H1 (cell line): ENCODE data around the gene RNF13. TPM values are rescaled to one million over a fixed set of nuclear protein-coding genes. Genes with fewer than 3 reads are reported as not detected.

Experiments
- CTCF ChIA-PET: fragments of 300-600 bp; sonication (Branson Sonifier 250); formaldehyde crosslinking; loops from one replicate; lab custom pipeline; 2021; ENCODE audit not compliant: partially characterized antibody; lab: Charles Lee
- POLR2A ChIA-PET: fragments of 300-600 bp; sonication (Branson Sonifier 250); formaldehyde crosslinking; loops from one replicate; lab custom pipeline; 2021; ENCODE audit warnings: inconsistent platforms; ENCODE audit not compliant: partially characterized antibody; lab: Charles Lee
- DNase-seq, 2 experiments: peaks; one replicate each; pipeline versions ENCODE4 v3.0.0 to v3.0.0-alpha.2; 2010 to 2022; ENCODE audit warnings: low spot score in 2 of 2, low read depth in 1 of 2, mixed read lengths in 1 of 2
- FAIRE-seq: peaks from 2 replicates; lab custom pipeline; 2011; peaks lifted over from hg19 to GRCh38; lab: Jason Lieb, UNC
- H2AFZ ChIP-seq: 2 replicates; pipeline ENCODE4 v1.8.1; 2012; ENCODE audit warnings: low read length, inconsistent platforms
- H2AK5ac ChIP-seq: 2 replicates; pipeline ENCODE4 v1.6.1; 2013; ENCODE audit warnings: low read depth, low read length
- H2BK120ac ChIP-seq: replicated peaks from 2 replicates; pipeline ENCODE3; 2013; ENCODE audit warnings: low read depth, low read length, inconsistent platforms
- H2BK12ac ChIP-seq: 2 replicates; pipeline ENCODE4 v1.6.1; 2013; ENCODE audit warnings: low read depth, low read length
- H2BK15ac ChIP-seq: 2 replicates; pipeline ENCODE4 v1.6.1; 2013; ENCODE audit warnings: low read length
- H2BK20ac ChIP-seq: 2 replicates; pipeline ENCODE4 v1.6.1; 2013; ENCODE audit warnings: low read length
- H2BK5ac ChIP-seq: 2 replicates; pipeline ENCODE4 v1.6.1; 2013; ENCODE audit warnings: low read depth, low read length
- H3K14ac ChIP-seq: 2 replicates; pipeline ENCODE4 v1.6.1; 2013; ENCODE audit warnings: inconsistent platforms; ENCODE audit not compliant: insufficient read length
- H3K18ac ChIP-seq: 2 replicates; pipeline ENCODE4 v1.6.1; 2013; ENCODE audit warnings: low read length; ENCODE audit errors: extremely low read depth
- H3K23ac ChIP-seq: 2 replicates; pipeline ENCODE4 v1.6.1; 2013; ENCODE audit warnings: inconsistent platforms; ENCODE audit not compliant: insufficient read length
- H3K23me2 ChIP-seq: 2 replicates; pipeline ENCODE4 v1.6.1; 2013; ENCODE audit warnings: low read depth, low read length
- H3K27ac ChIP-seq: 2 replicates; pipeline ENCODE4 v1.6.1; 2011; ENCODE audit warnings: low read depth, low read length, inconsistent platforms
- H3K27me3 ChIP-seq, 4 experiments: replicated peaks in 1 of 4; 1 replicate in 1 of 4; 2 replicates in 3 of 4; pipeline versions ENCODE4 v1.6.1 to v1.8.1; 2011 to 2013; ENCODE audit warnings: low read length in 3 of 4, mild to moderate bottlenecking in 3 of 4, inconsistent platforms in 2 of 4, mixed read lengths in 2 of 4, moderate library complexity in 1 of 4; ENCODE audit not compliant: control insufficient read depth in 3 of 4, insufficient read depth in 3 of 4; ENCODE audit errors: extremely low read depth in 1 of 4
- H3K36me3 ChIP-seq, 4 experiments: 2 replicates each; pipeline versions ENCODE4 v1.6.1 to v1.8.1; 2011 to 2013; ENCODE audit warnings: mild to moderate bottlenecking in 4 of 4, low read length in 3 of 4, moderate library complexity in 2 of 4, control low read depth in 1 of 4, inconsistent platforms in 1 of 4; ENCODE audit not compliant: insufficient read depth in 4 of 4, control insufficient read depth in 2 of 4
- H3K4ac ChIP-seq: replicated peaks from 2 replicates; pipeline ENCODE3; 2013; ENCODE audit warnings: low read length, low read depth, mixed read lengths, inconsistent platforms; ENCODE audit not compliant: insufficient read length
- H3K4me1 ChIP-seq, 4 experiments: replicated peaks in 1 of 4; 1 replicate in 1 of 4; 2 replicates in 3 of 4; pipeline versions ENCODE4 v1.6.1 to v1.8.1; 2011 to 2013; ENCODE audit warnings: low read length in 3 of 4, inconsistent platforms in 2 of 4, mixed read lengths in 1 of 4; ENCODE audit not compliant: insufficient read depth in 4 of 4, control insufficient read depth in 3 of 4
- H3K4me2 ChIP-seq, 2 experiments: 2 replicates each; pipeline versions ENCODE4 v1.6.1 to v1.8.1; 2011 to 2013; ENCODE audit warnings: low read depth in 2 of 2, low read length in 2 of 2, control low read depth in 1 of 2, inconsistent platforms in 1 of 2, mild to moderate bottlenecking in 1 of 2; ENCODE audit not compliant: insufficient read depth in 1 of 2
- H3K4me3 ChIP-seq, 4 experiments: fragments of 200-600, 300-600 bp in 1 of 4; sonication (generic), shearing (Covaris generic), sonication (Bioruptor Twin) in 1 of 4; 2 replicates each; pipeline versions ENCODE4 v1.5.1 to v1.8.1; 2011 to 2016; ENCODE audit warnings: low read length in 4 of 4, low read depth in 3 of 4, control low read depth in 2 of 4, inconsistent platforms in 2 of 4, mild to moderate bottlenecking in 2 of 4, mixed read lengths in 1 of 4, moderate library complexity in 1 of 4; ENCODE audit not compliant: insufficient read depth in 2 of 4; ENCODE audit errors: extremely low read depth in 1 of 4
- H3K56ac ChIP-seq: replicated peaks from 2 replicates; pipeline ENCODE3; 2013; ENCODE audit warnings: low read depth, mild to moderate bottlenecking, mixed read lengths, low read length, inconsistent platforms; ENCODE audit not compliant: insufficient read length
- H3K79me1 ChIP-seq: 2 replicates; pipeline ENCODE4 v1.6.1; 2013; ENCODE audit warnings: low read depth, low read length, control low read depth
- H3K79me2 ChIP-seq, 2 experiments: 2 replicates each; pipeline versions ENCODE4 v1.6.1 to v1.8.1; 2012 to 2013; ENCODE audit warnings: low read length in 2 of 2, mild to moderate bottlenecking in 2 of 2, inconsistent platforms in 1 of 2; ENCODE audit not compliant: insufficient read depth in 2 of 2, control insufficient read depth in 1 of 2
- H3K9ac ChIP-seq, 4 experiments: replicated peaks in 1 of 4; 1 replicate in 1 of 4; 2 replicates in 3 of 4; pipeline versions ENCODE4 v1.6.1 to v1.8.1; 2011 to 2013; ENCODE audit warnings: low read depth in 3 of 4, low read length in 3 of 4, control low read depth in 2 of 4, mild to moderate bottlenecking in 2 of 4, moderate library complexity in 2 of 4, inconsistent platforms in 1 of 4; ENCODE audit errors: extremely low read depth in 1 of 4
- H3K9me3 ChIP-seq, 2 experiments: 2 replicates each; pipeline versions ENCODE4 v1.6.1 to v1.8.1; 2012 to 2013; ENCODE audit warnings: mild to moderate bottlenecking in 2 of 2, moderate library complexity in 2 of 2, control low read depth in 1 of 2, inconsistent platforms in 1 of 2, low read depth in 1 of 2, low read length in 1 of 2, mixed read lengths in 1 of 2; ENCODE audit not compliant: insufficient read depth in 2 of 2
- H4K20me1 ChIP-seq, 2 experiments: replicated peaks in 1 of 2; 2 replicates each; pipeline versions ENCODE3 to v1.8.1; 2011 to 2013; ENCODE audit warnings: inconsistent platforms in 2 of 2, low read length in 2 of 2, mild to moderate bottlenecking in 1 of 2; ENCODE audit not compliant: insufficient read depth in 2 of 2, control insufficient read depth in 1 of 2
- H4K5ac ChIP-seq: 2 replicates; pipeline ENCODE4 v1.6.1; 2013; ENCODE audit warnings: low read length, low read depth, mixed read lengths, inconsistent platforms; ENCODE audit not compliant: insufficient read length
- H4K8ac ChIP-seq: 2 replicates; pipeline ENCODE4 v1.8.0; 2013; ENCODE audit warnings: mild to moderate bottlenecking, moderate library complexity, low read length, inconsistent platforms; ENCODE audit not compliant: insufficient read depth; ENCODE audit errors: extremely low read depth
- H4K91ac ChIP-seq: replicated peaks from 2 replicates; pipeline ENCODE3; 2013; ENCODE audit warnings: low read length, mixed read lengths, inconsistent platforms; ENCODE audit not compliant: insufficient read length
- BCL11A ChIP-seq, 2 experiments: IDR thresholded peaks; one replicate each; pipeline ENCODE4 v1.6.1; 2011; ENCODE audit warnings: low read depth in 2 of 2, low read length in 2 of 2, mild to moderate bottlenecking in 2 of 2
- CHD2 ChIP-seq: IDR thresholded peaks from 2 replicates; pipeline ENCODE4 v1.6.1; 2012; ENCODE audit warnings: low read length, improper control_type of control experiment
- CTCF ChIP-seq, 3 experiments: IDR thresholded peaks; 1 replicate in 2 of 3; 2 replicates in 1 of 3; pipeline versions ENCODE4 v1.5.1 to v1.6.1; 2011; ENCODE audit warnings: low read length in 3 of 3, mild to moderate bottlenecking in 3 of 3, inconsistent platforms in 2 of 3, low read depth in 1 of 3, moderate library complexity in 1 of 3; ENCODE audit not compliant: insufficient read depth in 1 of 3; ENCODE audit errors: control extremely low read depth in 1 of 3
- PHF8 ChIP-seq: fragments of 200-600 bp; sonication (generic); conservative IDR thresholded peaks from 2 replicates; pipeline ENCODE4 v1.7.1; 2012; ENCODE audit warnings: low read depth, mild to moderate bottlenecking, inconsistent platforms, low read length, moderate library complexity
- RAD21 ChIP-seq, 2 experiments: IDR thresholded peaks in 1 of 2; conservative IDR thresholded peaks in 1 of 2; 2 replicates each; pipeline ENCODE4 v1.6.1; 2011; ENCODE audit warnings: low read depth in 2 of 2, low read length in 2 of 2, improper control_type of control experiment in 1 of 2, inconsistent platforms in 1 of 2, mild to moderate bottlenecking in 1 of 2, moderate library complexity in 1 of 2
- RNF2 ChIP-seq: fragments of 200-900, 300-1000 bp; sonication (generic); IDR thresholded peaks from 2 replicates; pipeline ENCODE4 v1.7.1; 2016; ENCODE audit warnings: borderline replicate concordance, low read depth, mild to moderate bottlenecking, antibody characterized with exemption, low read length; ENCODE audit not compliant: poor library complexity, severe bottlenecking; ENCODE audit errors: missing control alignments
- SAP30 ChIP-seq: fragments of 300-600 bp; sonication (generic); IDR thresholded peaks from 2 replicates; pipeline ENCODE4 v1.7.1; 2012; ENCODE audit warnings: low read length, moderate library complexity, mild to moderate bottlenecking, inconsistent platforms; ENCODE audit not compliant: insufficient read depth, insufficient replicate concordance
- SP2 ChIP-seq: IDR thresholded peaks from 2 replicates; pipeline ENCODE4 v1.6.1; 2012; ENCODE audit warnings: mild to moderate bottlenecking, low read length, inconsistent platforms
- SRF ChIP-seq: IDR thresholded peaks from 2 replicates; pipeline ENCODE4 v1.6.1; 2011; ENCODE audit warnings: mild to moderate bottlenecking, low read depth, low read length, moderate library complexity
- SUZ12 ChIP-seq: fragments of 200-600 bp; sonication (generic); IDR thresholded peaks from 2 replicates; pipeline ENCODE4 v1.6.1; 2012; ENCODE audit warnings: mild to moderate bottlenecking, inconsistent platforms, low read length, moderate library complexity, mixed read lengths
- ZNF274 ChIP-seq: IDR thresholded peaks from 2 replicates; pipeline ENCODE4 v1.7.0; 2012; ENCODE audit warnings: low read length, borderline replicate concordance; ENCODE audit errors: extremely low read depth
- WGBS, 2 experiments: shearing (Covaris generic) in 1 of 2; methylation state at CpG; one replicate each; pipeline versions ENCODE4 v1.1.6 to v1.1.7; 2013 to 2015; ENCODE audit warnings: low lambda C conversion rate in 2 of 2, mixed read lengths in 2 of 2, inconsistent platforms in 1 of 2, low coverage in 1 of 2, missing lambda C conversion rate in 1 of 2; ENCODE audit not compliant: insufficient replicate concordance in 2 of 2, insufficient coverage in 1 of 2, insufficient read length in 1 of 2; ENCODE audit errors: extremely low coverage in 1 of 2, missing lambda C conversion rate in 1 of 2; 5-methylcytosine and 5-hydroxymethylcytosine counted together
- polyA plus RNA-seq, 7 experiments: library from polyadenylated mRNA; depleted of rRNA in 3 of 7; stranded (reverse) in 5 of 7; unstranded in 2 of 7; fragments of >200 nt in 5 of 7; fragments of 200-250 nt in 2 of 7; gene quantifications; 1 replicate in 5 of 7; 2 replicates in 1 of 7; 4 replicates in 1 of 7; pipeline versions ENCODE4 v1.2.1 to v1.2.3, GENCODE V29; 2011 to 2013; ENCODE audit warnings: missing spikeins in 2 of 7, mixed read lengths in 2 of 7
- total RNA-seq: library from RNA; stranded (reverse); fragmentation: NEBNext Ultra II Directional; extraction: Animal tissue kit (Norgen Biotek cat#: 25700); gene quantifications from 2 replicates; pipeline ENCODE4 v1.2.1, GENCODE V29; 2021

Gene RNF13
- total and polyA plus RNA-seq, 2 of the 8 experiments (the other 6 are each of a cell fraction or from before 2014, with no cell fraction given): 19.4 to 35.4 TPM

GRCh38 chr3:149839896-149840295, 26.9 kb downstream of the RNF13 start:
- Histone ChIP-seq H3K14ac (no peak overlapping the region), H3K4ac (no peak overlapping the region), H2BK120ac (no peak overlapping the region), H3K36me3 (peaks cover 0 to 12% (median 2%) of the 10 kb centered on the region in 4 experiments; a peak in 2 of 8 replicates), H3K4me1 (no peaks in the 10 kb centered on the region), H3K9me3 (peaks cover 13 to 18% of the 10 kb centered on the region in 2 experiments), H2AK5ac (no peak overlapping the region), H2AFZ (no peak overlapping the region), H2BK20ac (no peak overlapping the region), H2BK12ac (no peak overlapping the region), H2BK5ac (no peak overlapping the region), H3K23ac (no peak overlapping the region), H3K18ac (no peak overlapping the region), H4K5ac (no peak overlapping the region), H4K20me1 (no peaks in the 10 kb centered on the region), H3K27me3 (no peaks in the 10 kb centered on the region), H4K91ac (no peak overlapping the region), H3K9ac (no peak overlapping the region), H2BK15ac (no peak overlapping the region), H4K8ac (no peak overlapping the region), H3K79me1 (no peaks in the 10 kb centered on the region), H3K23me2 (no peaks in the 10 kb centered on the region), H3K4me3 (no peak overlapping the region), H3K79me2 (peaks cover 0 to 78% of the 10 kb centered on the region in 2 experiments; a peak in 2 of 4 replicates), H3K4me2 (no peak overlapping the region), H3K56ac (no peak overlapping the region), H3K27ac (no peak overlapping the region)
- POLR2A ChIA-PET: no interaction called here
- no peak for DNase-seq
- WGBS, 2 experiments: 90% methylated on average over 3 of the region's 3 CpGs; no CpG with 5 or more reads in 1 of the 2 experiments
- CTCF ChIA-PET: no interaction called here
- FAIRE-seq: no peak
- no peak for TF ChIP-seq CHD2
- no peak for TF ChIP-seq SUZ12
- no peak for TF ChIP-seq SRF
- no peak for TF ChIP-seq ZNF274
- no peak for TF ChIP-seq SAP30
- TF ChIP-seq RAD21 (IDR thresholded peaks at IDR 0.05 in 1 of 2, conservative IDR thresholded peaks at IDR 0.05 in 1 of 2; ENCODE audit: low read depth in 2 of 2, low read length in 2 of 2): no peak
- TF ChIP-seq PHF8: no peak
- TF ChIP-seq BCL11A (IDR thresholded peaks at IDR 0.05; ENCODE audit: low read depth in 2 of 2, low read length in 2 of 2): no peak
- TF ChIP-seq SP2: no peak
- no peak for TF ChIP-seq CTCF (IDR thresholded peaks at IDR 0.05; ENCODE audit: control extremely low read depth in 1 of 3, insufficient read depth in 1 of 3, low read depth in 1 of 3, low read length in 3 of 3)
- TF ChIP-seq RNF2: no peak
